GM21528 (cell line): Measurements from ENCODE around the gene ERO1B.

Source experiments
- ATAC-seq: cut with Tn5 transposase; IDR thresholded peaks from one replicate; pipeline ENCODE4 v1.9.1; 2021; ENCODE audit warnings: mild to moderate bottlenecking, moderate library complexity; ENCODE audit not compliant: unreplicated experiment, low FRiP score

The ERO1B gene

GRCh38 chr1:236301080-236301957 lies 19.6 kb upstream of the ERO1B start:
- ATAC-seq, result no peak

GRCh38 chr1:236297161-236297560 lies 15.4 kb upstream of the ERO1B start:
- ATAC-seq, result no peak

- ATAC-seq, result no peak
Observed at GRCh38 chr1:236292425-236292824, 10.7 kb upstream of the ERO1B start.

DNA sequence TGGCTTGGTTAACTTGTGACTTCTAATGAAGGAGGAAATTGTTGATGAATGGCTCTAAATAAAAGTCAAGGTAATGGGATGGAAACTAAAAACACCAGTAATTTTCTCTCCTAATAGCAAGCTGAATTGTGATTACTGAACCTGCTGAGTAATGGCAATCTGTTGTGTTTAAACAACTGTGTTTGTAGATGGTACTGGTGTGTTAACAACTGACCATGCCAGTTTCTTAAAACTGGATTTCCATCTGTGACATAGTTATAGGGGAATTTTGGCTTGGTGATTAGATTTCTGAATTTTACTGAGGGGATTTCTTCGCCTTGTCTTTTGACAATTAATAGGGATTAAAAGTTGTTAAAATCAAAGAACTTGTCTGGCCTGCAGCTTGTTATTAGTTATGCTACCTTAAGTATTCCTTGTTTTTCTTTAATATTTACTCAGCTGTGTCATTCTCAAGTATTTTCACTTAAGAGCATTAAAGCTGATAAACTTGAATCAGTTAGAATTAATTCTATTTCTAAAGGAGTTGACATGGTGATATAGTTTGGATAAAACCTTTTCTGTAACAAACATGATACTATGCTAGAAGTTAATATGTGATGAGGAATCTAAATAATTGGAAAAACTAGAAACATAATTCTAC lies 7.9 kb upstream of the ERO1B start:
- no peak for ATAC-seq

- no peak for ATAC-seq
Observed at GRCh38 chr1:236288620-236288976, 6.8 kb upstream of the ERO1B start.

DNA sequence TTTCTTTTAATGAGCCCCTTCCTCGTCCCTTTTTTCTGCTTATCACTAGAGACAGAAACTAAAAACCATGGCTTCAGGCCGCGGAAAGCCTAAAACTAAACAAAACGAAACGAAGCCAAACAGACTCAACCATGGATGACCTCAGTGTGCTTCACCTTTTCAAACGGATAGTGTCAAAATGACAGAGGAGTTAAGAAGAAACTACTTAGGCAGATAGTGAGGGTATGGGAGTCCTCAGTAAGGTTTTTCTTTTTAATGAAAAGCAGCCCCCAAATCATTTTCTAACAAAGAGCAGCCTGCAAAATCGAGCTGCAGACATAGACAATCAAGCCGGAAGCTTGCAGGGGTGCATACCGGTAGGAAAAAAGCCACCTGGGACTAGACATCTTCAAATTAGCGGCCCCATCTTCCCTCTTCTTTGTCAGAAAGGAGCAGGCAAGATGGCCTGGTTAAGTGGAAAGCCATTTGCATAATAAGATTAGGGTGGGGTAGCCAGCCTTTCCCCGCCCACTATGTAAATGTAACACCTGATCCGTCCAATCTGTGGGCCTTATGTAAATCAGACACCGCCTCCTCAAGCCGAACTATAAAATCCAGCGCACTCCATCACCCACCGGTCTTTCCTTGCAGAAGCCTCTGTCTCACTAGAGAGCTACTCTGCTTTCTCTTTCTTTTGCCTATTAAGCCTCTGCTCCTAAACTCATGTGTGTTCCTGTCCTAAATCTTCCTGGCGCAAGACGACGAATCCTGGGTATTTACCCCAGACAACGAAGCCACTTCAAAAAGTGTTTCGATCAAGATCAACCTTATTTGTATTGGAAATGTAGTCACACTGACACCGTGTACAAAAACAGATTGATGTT lies 6.2 kb upstream of the ERO1B start:
- ATAC-seq, result no peak

- ATAC-seq, result no peak
Observed at GRCh38 chr1:236287356-236287755, 5.6 kb upstream of the ERO1B start.

DNA sequence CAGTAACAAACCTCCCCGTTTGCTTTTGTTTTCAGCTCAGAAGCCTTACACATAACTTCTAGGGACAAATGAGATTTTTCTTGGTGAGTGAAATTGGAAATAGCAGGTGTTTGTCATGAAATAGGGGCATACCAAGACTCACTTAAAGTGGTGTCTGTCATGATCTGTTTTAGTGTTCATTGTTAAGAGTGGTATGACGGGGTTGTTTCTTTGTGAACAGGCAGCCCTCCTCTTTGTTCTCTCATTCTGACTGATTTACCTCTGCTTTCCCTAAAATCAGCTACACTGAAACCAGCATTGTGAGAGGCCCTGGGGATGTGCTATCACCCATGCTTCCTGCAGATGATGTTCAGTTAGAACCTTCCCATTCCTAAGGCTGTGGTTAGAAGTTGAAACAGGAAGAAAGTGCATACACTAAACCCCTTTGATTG lies 2.5 kb upstream of the ERO1B start:
- peak; percentile 34 for ATAC-seq

- ATAC-seq, result no peak
Observed at GRCh38 chr1:236282719-236283118, 961 bp upstream of the ERO1B start.

DNA sequence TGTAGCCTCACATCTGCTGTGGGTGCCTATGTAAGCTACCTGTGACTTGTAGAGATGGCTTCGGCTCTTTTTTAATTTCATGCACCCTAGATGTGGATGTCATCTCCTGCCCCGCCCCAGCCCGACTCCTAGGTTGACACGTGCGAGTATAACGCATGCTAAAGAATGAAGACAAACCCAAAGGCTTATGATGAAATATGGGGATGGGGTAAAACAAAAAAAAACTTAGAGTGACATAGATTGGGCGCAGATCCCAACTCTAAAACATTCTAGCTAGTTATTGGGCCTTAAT lies 613 bp upstream of the ERO1B start:
- ATAC-seq, result peak; percentile 15

GRCh38 chr1:236281198-236281653 lies 532 bp downstream of the ERO1B start:
- ATAC-seq, result peak; percentile 23

DNA sequence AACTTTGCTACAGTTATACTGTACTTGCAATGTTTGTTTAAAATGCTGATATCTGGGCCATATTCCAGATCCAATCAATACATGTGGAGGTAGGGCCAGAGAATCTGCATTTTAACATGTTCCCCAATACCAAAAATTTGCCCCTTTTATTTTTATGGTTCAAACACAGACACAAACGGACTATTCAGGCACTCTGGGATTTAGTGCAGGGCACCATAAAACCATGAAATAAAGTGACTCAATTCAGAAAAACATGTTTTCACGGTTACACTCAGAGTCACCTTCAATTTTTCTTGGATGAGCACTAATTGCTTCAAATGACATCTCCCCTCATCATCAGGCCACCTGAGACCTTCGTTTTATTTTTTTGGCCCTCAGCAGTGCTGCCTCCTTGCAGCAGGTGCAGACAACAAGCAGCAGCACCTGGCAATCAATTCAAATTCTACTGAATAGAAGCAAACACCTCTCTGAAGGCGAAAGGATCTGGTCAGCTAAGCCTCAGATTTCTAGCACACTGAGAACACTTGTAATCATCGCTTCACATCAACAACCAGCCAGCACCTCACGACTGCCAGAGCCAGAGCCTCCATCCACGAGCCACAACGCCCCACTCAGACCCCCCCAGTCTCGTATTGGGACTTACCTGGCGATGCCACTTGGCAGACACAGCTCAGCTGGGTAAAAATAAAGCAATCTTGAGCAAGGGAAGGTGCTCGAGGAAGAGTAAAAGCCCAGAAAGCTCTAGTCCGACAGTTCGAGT lies 1.1 kb downstream of the ERO1B start:
- no peak for ATAC-seq

DNA sequence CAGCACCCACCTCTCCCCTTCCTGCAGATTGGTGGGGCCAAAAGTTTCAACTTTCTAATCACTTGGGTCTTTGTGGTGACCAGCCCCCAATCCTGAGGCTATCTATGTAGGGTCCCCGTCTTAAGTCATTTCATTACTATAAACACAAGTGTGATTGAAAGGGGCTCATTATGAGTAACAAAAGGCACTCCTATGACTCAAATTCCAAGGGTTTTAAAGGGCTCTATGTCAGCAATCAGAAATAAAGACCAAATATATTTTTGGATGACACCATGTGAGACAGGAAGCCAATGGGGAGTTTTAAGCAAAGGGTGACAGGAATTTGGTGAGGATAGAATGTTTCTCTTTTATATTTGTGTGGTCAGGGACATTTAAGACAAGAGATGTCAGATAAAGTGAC lies 6.2 kb downstream of the ERO1B start:
- ATAC-seq, result no peak

GRCh38 chr1:236275061-236275460 lies 6.7 kb downstream of the ERO1B start:
- ATAC-seq, result no peak

DNA sequence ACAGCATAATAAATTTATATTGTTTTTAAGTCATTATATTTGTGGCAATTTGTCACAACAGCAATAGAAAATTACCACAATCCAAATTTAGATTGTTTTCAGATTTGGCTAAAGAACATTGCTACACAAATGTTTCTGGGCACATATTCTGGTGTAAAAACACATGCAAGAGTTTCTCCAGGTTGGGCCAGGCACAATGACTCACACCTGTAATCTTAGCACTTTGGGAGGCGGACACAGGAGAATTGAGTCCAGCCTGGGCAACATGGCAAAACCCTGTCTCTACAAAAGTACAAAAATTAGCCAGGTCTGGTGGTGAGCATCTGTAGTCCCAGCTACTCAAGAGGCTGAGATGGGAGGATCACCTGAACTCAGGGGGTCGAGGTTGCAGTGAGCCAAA lies 8.4 kb downstream of the ERO1B start:
- no peak for ATAC-seq

- no peak for ATAC-seq
Observed at GRCh38 chr1:236269439-236269838, 12.3 kb downstream of the ERO1B start.

DNA sequence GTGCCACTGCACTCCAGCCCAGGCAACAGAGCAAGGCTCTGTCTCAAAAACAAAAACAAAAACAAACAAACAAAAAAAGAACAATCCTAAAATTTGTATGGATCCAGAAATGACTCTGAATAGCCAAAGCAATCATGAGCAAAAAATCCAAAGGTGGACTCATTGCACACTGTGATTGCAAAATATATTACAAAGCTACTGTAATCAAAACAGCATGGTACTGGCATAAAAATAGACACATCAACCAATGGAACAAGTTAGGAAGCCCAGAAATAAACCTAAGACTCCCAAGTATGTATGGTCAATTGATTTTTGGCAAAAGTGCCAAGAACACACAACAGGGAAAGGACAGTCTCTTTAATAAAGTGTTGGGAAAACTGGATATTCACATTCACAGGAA lies 19.9 kb downstream of the ERO1B start:
- no peak for ATAC-seq

- no peak for ATAC-seq
Observed at GRCh38 chr1:236261033-236261432, 20.7 kb downstream of the ERO1B start.

DNA sequence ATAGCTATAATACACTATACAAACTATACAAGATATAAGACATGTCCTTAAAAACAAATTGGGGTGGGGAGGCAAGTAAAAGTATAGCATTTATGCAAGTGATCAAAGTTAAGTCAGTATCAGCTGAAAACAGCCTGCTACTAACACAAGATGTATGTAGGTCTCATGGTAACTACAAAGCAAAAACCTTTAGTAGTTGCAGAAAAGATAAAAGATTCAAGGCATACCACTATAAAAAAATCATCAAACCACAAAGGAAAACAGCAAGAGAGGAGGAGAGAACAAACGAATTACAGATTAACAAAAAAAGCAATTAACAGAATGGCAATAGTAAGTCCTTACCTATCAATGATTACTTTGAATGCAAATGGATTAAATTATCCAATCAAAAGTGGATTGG lies 22.7 kb downstream of the ERO1B start:
- no peak for ATAC-seq

GRCh38 chr1:236258114-236258622 lies 23.6 kb downstream of the ERO1B start:
- no peak for ATAC-seq
